VCaP (cell line): ENCODE results near the gene NOXA1.

Experiments used
- H3K27ac ChIP-seq: fragments of 450-650 bp; 2 replicates; pipeline ENCODE4 v1.5.1; 2017
- TF ChIP-seq, protein P1 (sequence below): fragments of 450-650 bp; conservative IDR thresholded peaks from 2 replicates; pipeline ENCODE4 v1.5.1; 2017; ENCODE audit warnings: mild to moderate bottlenecking, moderate library complexity

NOXA1 gene

DNA sequence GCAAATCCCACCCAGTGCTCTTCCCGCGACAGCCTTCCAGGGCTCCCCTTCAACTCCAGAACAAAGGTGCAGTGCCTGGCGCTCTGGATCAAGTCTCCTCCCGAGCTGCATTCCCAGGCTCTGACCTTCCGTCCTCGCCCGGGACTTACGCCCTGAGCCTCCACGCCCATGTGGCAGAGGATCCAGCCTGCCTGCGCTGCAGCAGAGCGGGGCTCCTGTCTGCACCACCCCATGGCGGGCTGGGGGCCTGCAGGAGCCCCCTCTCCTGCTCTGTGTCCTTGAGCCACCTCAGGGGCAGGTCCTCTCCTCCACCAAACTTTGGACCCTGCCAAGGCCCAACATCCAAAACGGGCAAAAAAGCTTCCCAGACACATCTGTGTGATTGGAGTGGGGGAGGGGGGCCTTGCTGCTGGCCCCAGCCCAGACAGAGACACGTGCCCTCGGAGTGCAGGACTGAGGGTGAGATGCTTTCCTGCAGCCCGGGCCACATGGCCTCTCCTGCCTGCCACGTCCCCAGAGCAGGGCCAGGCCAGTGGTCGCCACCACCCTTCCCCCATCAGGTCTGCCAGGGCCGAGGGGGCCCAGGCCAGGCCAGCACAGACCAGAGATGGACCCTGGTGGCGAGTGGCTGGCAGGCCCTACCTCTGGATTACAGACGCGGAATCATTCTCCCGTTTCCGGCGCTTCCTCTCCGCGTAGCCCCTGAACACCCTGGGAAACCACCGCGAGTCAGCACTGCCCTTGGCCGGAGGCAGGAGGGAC lies 31.6 kb downstream of the NOXA1 start:
- 0 out of 2 replicates have a peak overlapping the region, but pooled peaks have one; percentile 11 for H3K27ac ChIP-seq
- TF ChIP-seq, protein P1, sequence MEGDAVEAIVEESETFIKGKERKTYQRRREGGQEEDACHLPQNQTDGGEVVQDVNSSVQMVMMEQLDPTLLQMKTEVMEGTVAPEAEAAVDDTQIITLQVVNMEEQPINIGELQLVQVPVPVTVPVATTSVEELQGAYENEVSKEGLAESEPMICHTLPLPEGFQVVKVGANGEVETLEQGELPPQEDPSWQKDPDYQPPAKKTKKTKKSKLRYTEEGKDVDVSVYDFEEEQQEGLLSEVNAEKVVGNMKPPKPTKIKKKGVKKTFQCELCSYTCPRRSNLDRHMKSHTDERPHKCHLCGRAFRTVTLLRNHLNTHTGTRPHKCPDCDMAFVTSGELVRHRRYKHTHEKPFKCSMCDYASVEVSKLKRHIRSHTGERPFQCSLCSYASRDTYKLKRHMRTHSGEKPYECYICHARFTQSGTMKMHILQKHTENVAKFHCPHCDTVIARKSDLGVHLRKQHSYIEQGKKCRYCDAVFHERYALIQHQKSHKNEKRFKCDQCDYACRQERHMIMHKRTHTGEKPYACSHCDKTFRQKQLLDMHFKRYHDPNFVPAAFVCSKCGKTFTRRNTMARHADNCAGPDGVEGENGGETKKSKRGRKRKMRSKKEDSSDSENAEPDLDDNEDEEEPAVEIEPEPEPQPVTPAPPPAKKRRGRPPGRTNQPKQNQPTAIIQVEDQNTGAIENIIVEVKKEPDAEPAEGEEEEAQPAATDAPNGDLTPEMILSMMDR: no peak

DNA sequence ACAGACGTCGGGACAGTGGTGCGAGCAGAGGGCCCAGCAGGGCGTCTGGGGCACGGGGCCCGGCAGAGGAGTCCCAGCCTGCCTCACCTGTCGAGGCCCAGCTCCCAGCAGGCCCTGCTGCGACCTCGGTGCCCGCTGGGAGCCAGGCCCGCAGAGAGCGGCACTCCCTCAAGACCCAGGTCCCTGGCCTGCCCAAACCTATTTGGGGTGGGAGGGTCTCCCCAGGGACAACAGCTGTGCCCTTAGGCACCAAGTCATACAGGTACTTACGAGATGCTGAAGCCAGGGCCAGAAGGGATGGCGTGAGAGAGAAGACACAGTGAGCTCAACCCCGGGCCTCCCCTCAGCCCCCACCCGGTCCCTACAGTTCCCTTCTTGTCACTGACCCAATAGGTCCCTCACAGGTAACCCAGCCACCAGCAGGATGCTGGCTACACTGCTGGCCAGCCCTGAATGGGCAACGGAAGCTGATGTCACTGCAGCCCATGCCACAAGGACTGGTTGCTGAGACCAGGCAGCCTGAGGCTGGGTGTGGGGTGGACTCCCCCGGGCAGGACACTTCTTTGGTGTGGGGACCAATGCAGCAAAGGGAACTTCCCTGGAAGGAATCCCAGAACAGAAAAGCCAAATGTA lies 32.3 kb downstream of the NOXA1 start:
- 0 out of 2 replicates have a peak overlapping the region, but pooled peaks have one; percentile 11 for H3K27ac ChIP-seq
- TF ChIP-seq, protein P1: no peak

DNA sequence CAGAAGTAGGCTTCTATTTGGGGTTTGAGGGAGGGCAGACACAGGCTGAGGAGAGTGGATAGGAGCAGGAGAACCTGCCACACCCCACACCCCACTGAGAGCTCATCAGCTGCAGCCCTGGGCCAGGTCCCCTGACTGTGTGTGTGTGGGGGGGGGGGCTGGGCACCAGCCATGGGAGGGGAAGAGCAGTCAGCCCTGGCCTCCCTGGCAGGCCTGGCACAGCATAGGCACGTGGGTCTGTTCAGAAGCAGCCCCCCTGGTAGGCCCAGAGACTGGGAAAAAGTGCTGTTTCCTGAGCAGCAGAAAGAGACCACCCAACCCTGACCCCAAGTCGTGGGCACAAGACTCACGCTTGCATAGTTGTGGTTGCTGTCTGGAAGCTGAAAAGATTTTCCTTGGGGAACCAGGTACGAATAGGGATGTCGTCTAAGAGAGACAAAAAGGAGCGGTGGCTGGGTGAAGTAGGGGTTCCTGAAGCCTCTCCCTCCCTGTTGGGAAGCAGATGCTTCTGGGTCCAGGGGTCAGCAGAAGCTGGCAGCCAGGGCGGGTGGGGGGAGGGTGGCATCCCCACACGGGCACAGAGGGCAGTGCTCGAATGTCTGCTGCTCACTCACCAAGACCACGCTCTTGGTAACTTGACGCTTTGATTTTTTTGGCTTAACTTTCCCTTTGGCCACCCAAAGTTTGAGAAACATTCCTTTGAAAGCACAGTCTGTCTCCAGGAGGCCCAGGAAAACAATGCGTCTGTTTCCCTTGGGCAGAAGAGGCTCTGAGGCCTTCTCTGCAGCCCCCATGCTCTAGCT lies 33.1 kb downstream of the NOXA1 start:
- TF ChIP-seq, protein P1: no peak
- no peak overlapping the region for H3K27ac ChIP-seq

DNA sequence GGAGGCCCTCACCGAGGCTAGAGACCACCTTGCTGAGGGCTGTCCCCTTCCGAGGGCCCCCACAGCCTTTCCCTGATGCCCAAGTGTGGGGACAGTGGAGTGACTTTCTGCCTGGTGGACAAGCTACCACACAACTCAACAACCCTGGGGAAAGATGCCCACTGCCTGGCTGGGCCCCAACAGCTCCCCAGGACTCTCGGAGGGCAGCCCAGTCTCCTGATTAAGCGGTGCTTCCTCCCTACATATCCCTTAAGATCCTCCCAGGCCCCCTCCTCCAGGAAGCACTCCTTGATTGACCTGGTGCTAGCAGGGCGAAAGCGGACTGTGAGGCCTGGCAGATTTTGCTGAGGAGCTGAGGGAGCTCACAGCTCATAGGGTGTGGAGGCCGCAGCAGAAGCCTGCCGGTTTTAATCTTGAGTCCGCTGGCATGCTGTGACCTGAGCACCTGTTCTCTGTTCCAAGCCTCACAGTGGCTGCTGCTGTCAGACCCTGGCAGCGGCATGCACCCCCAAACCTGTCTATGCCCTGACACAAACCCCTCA lies 33.7 kb downstream of the NOXA1 start:
- peak overlapping the region; percentile 88; the same call in 1 of the 2 replicates for H3K27ac ChIP-seq
- TF ChIP-seq, protein P1: no peak

DNA sequence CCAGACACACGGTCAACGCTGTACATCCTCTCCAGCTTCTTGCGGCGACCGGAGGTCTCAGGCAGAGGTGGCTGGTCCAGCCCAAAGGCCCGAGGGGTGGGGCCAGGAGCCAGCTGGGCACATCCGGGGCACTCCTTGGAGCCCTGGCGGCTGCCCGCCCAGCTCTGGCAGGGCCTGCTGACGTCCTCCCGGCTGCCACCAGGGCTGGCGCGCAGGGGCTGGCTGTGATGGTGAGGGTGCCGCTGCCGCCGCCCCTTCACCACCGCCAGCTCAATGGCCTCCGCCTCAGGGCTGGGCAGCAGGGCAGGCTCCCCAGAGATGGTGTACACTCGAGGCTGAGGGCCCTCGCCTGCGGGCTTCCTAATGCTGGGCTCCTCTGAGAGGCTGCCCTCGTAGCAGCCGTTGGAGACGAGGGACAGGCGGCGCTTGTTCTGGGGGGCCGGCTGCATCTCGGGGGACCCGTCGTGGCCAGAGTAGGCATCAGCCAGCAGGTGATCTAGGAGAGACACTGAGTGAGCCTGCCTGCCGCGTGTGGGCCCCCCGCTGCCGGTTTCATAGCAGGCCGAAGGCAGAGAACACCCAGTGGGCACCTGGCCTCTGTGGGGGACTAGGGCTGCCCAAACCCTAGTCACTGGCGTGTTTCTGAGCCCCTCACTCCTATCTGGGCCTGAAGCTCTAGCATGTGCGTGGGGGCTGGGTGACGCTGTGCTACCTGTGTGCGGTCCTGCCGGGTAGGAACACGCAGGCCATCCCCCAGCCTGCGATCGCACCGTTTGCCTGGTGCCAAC lies 34.4 kb downstream of the NOXA1 start:
- TF ChIP-seq, protein P1: no peak
- H3K27ac ChIP-seq: peak overlapping the region; percentile 88; the same call in 1 of the 2 replicates

DNA sequence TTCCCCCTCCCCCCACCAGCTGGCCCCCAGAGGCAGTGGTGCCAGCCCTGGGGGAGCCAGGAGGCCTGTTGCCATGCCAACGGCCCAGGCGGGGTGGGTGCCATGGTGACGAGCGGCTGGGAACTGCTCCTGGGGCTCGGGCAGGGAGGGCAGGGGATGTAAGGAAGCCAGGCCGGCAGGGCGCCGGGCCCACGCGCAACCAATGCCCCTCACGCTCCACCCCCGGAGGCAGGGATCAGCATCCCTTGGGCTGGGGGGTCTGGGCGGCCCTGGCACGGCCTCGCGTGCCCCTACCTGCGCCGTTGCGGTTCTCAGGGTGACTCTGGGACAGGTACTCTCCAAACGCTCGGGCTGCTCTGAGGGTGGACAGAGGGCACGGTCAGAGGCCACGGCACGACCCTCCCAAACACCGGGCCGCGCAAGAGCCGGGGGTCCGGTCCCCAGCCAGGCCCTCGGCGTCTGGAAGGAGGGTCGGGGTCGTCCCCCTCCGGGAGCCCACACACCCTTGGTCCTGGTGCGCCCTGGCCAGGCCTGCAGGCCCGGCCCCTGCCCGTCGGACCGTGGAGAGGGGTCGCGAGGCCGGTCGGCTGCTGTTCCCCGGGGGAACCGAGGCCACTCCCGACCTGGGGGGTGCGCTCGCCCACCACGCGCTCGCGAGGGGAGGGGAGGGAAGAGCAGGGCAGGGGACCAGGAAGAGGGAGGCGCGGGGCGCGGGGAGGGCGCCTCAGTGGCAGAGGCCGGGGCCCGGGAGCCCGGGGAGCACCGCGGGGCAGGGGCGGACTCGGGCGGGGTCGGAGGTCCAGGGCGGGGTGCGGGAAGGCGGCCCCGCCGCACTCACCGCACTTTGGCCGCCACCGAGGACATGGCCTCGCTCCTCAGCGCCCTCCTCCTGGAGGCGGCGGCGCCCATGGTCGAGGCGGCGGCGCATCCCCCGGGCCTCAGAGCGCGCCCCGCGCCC lies 35.3 kb downstream of the NOXA1 start:
- TF ChIP-seq, protein P1: no peak
- H3K27ac ChIP-seq: peak overlapping the region; percentile 88
